HG03378 (cell line): ENCODE measurements around the gene MAGI2.

ENCODE experiments used
- ATAC-seq: cut with Tn5 transposase; IDR thresholded peaks from one replicate; pipeline ENCODE4 v1.9.1; 2021; ENCODE audit warnings: mild to moderate bottlenecking, moderate library complexity; ENCODE audit not compliant: unreplicated experiment

MAGI2 gene

GRCh38 chr7:78396210-78396609 is 1057.3 kb downstream of the MAGI2 start:
- ATAC-seq, result no peak

DNA sequence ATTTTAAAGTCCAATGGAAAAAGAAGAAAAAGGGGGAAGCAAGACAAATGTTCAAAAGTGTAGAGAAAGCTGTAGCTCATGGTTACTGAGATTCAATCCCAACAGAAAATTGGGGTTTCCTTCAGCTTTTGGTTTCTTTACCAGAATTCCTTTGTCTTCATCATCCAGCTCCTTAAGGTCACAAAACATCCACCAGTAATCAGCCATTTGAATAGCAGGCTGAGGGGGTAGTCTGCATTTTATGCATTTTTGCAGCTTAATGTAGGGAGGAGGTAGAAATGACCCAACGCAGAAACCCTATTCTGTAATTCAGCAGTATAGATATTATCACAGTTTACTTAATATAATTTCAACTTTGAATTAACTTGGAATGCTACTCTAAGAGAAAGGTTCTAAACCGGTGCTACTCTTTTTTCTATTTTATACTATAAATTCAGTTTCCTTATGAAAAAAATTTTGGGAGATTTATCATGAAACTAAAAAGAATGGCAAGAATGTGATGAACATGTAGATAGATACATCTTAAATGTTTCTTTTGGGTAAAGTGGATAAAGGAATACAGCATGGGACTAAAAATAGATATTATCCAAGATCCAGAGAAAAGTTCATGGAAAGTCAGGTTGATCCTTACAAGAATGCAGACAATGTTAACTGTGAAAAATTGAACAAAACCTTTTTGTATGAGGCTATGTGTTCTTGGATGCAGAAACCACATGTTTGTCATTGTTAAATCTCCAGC is 1058.0 kb downstream of the MAGI2 start:
- ATAC-seq, result no peak

DNA sequence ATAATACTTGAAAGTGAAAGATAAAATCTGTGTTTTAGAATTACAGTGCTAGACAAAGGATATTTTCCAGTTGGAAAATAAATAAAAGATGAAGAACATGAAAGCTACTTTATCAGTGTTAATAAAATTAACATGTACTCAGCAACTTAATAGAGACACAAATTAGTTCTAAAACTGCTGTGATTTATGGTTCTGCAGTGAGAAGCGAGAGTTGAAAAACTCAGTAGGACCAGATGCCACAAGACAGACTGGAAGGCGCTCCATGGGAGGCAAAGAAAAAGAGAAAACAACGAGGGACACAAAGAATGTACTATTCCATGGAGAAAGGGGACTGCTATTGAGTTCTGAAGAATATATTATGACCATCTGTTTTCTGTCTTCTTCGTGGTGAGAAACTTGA is 1064.4 kb downstream of the MAGI2 start:
- no peak for ATAC-seq

- ATAC-seq, result no peak
Observed at GRCh38 chr7:78386520-78386919, 1066.9 kb downstream of the MAGI2 start.

GRCh38 chr7:78383096-78383880 is 1070.2 kb downstream of the MAGI2 start:
- no peak for ATAC-seq

- no peak for ATAC-seq
Observed at GRCh38 chr7:78379148-78379547, 1074.3 kb downstream of the MAGI2 start.

- no peak for ATAC-seq
Observed at GRCh38 chr7:78377532-78377931, 1075.9 kb downstream of the MAGI2 start.

DNA sequence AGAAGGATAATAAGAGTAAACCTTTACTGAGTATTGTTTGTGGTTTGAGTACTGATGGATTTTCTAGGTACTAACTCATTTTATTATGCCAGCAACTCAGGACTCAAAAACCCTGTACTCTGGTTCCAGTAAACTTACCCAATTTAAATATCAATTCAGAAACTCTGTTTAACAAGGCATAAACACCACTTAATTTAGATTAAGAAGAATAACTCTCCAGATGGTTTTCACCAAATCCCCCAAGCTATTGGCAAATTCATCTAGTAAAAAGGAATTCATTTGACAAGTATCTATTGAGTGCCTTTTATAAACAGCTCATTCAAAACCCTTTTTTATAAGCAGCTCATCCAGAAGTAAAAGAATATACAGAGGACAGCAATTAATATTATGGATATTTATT is 1082.5 kb downstream of the MAGI2 start:
- ATAC-seq, result no peak

- no peak for ATAC-seq
Observed at GRCh38 chr7:78368771-78369170, 1084.7 kb downstream of the MAGI2 start.

DNA sequence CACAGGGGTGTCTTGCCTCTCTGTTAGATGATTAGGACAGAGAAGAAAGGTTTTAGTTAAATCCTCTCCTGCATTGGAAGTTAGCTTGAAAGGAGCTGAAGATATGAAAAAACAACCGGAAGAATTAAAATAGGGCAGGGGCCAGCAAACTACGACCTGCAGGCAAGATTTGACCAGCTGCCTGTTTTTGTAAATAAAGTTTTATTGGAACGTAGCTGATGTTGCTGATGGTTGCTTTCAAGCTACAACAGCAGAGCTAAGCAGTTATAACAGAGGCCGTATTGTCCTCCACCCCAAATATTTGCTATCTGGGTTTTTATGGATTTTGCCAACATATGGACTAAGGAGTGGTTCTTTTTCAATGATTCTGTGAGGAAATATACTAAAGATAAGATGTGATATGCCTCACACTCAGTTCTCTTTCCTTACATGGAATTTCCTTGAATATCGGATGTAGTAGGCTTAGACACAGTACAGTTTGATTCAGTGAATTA is 1086.1 kb downstream of the MAGI2 start:
- no peak for ATAC-seq

DNA sequence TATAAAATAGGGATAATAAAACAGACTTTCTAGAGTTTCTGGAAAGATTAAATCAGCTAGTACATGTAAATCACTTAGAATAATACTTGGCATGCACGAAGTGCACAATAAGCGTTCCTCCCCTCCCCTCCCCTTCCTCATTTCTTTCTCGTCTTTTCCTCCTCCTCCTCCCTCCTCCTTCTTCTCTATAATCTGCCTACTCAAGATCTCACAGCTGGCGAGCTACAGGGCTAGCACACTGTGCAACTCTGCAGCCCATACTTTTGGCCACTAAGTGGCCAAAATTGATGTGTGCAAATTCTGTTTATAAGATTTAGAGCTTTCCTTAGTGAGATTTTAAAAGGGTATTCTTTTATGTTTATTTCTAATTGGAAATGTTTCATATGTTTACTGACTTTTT is 1089.6 kb downstream of the MAGI2 start:
- no peak for ATAC-seq

GRCh38 chr7:78359836-78360235 is 1093.6 kb downstream of the MAGI2 start:
- no peak for ATAC-seq

GRCh38 chr7:78357709-78358108 is 1095.8 kb downstream of the MAGI2 start:
- ATAC-seq, result no peak

- ATAC-seq, result no peak
Observed at GRCh38 chr7:78355834-78356233, 1097.6 kb downstream of the MAGI2 start.

DNA sequence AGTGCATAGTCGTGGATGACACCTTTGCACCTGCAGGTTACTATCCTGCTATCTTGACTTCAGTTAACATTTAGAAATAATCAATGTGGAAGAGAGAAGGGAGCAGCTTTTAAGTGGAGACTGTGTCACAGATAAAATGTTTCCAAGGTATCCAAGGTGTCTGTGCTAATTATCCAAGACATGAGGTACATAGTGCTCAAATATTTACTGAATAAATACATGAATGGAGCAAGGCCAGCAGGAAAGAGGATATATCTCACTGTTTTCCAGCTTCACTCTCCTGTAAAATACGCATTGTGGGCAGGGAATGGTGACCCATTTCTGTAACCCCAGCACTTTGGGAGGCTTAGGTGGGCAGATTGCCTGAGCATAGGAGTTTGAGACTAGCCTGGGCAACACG is 1102.5 kb downstream of the MAGI2 start:
- ATAC-seq, result no peak

DNA sequence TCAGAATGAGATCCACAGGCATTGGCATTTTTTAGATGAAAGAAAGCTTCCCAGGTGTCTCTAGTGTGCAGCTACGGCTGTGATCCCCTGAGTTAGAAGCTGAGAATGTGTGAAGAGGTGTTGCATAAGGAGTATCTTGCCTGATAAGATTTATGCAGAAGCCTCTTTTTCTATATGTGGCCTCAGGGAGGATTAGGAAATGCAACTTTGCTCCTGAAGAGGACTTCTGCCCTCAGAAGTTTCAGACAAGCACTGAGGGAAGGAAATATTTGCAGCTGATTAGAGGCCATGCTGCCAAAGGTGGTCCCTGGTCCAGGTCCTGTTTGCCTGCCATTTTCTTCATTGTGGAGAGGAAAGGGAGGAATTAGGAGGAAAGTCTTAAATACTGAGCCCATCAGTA is 1103.1 kb downstream of the MAGI2 start:
- ATAC-seq, result no peak

DNA sequence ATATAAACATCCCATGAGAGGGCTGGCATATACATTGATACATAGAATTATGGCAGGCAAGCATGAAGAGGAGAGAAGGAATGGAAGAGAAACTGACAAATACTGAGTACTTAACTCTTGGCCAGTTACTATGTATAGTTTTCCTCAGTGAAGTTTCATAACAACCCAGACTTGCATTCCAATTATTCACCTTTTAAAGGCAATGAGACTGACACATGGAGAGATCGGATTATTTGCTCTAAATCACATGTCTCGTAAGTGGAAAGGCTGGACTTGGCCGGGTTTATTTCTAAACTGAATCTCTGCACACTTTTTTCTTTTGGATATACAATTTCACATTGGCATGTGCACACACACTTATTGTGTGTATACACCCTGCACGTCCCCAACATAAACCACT is 1106.6 kb downstream of the MAGI2 start:
- no peak for ATAC-seq

GRCh38 chr7:78345979-78346378 is 1107.5 kb downstream of the MAGI2 start:
- no peak for ATAC-seq

DNA sequence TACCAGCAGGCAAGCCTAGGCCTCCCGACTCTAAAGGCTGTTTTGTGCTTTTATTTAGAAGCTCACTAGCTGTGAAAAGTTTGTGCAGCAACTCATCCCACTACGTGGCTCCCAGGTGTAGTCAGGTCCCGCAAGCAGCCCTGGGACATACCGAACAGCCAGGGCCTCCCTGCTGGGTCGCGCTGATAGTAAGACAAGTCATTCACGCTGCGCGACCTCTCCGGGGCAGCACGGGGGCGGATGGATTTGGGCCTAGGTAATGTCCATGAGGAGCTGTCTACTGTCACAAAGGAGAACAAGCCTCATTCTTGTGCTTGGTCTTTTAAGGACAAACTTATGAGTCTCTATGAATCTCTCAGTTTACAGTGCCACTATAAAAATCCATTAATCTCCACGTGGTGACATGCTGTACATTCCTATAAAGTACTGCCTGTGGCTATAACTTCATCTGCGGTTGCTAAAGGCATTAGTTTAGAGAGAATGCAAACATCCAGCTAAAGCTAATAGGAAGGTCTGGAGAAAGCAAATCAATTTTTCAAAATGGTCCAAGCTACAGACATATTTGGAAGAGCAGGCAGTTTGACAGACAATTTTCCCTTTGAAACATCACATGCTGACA is 1108.1 kb downstream of the MAGI2 start:
- ATAC-seq, result no peak

- no peak for ATAC-seq
Observed at GRCh38 chr7:78334426-78334825, 1119.0 kb downstream of the MAGI2 start.

GRCh38 chr7:78333530-78334425 is 1119.7 kb downstream of the MAGI2 start:
- ATAC-seq, result no peak
